Stomach (tissue), 4 donors: ENCODE measurements around the gene TBC1D3B.

Experiments used
- CTCF ChIP-seq, 7 experiments: fragments of 450-650 bp in 4 of 7; fragments of 200-600 bp in 3 of 7; sonication (generic) in 3 of 7; IDR thresholded peaks; one replicate each; pipeline ENCODE4 v1.5.1; 2016 to 2019; ENCODE audit warnings: antibody characterized with exemption in 7 of 7, control low read depth in 2 of 7, mild to moderate bottlenecking in 1 of 7
- POLR2AphosphoS5 ChIP-seq, 3 donors: sonication (generic); formaldehyde crosslinking; IDR thresholded peaks; one replicate each; pipeline ENCODE4 v1.6.1; 2016; ENCODE audit warnings: antibody characterized with exemption in 3 of 3

GRCh38 chr17:36133602-36134236 is 42.7 kb downstream of the TBC1D3B start:
- TF ChIP-seq CTCF (IDR thresholded peaks at IDR 0.05) (no peak), POLR2AphosphoS5 (IDR thresholded peaks at IDR 0.05) (no peak)
